Measurements from ENCODE around the gene SRP14. TPM values are rescaled to one million over a fixed set of nuclear protein-coding genes. Genes with fewer than 3 reads are reported as not detected.

Gene SRP14
- total RNA-seq, 1 experiment from 2014 or later: 168 TPM

DNA sequence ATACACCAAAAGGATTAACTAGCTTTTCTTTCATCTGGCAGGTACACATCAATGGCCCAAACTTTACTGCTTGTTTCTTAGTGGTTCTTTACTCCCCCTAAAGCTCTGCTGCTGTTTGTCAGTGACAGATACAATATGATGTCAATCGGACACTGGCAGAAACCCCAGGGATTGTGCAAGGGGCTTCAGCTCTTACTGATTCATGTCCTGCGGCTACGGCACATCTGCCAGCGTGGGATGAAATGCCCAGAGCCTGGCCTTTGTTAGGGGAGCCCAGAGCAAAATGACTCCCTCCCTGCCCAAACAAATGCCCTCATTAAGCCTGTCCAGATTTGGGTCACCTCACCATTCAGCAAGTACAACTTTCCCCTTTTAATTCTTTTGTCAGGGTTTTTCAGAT is 28.3 kb downstream of the SRP14 start:
- H3K9ac ChIP-seq (ENCODE audit: low read length): no peak overlapping the region
- no peaks in the 10 kb centered on the region for H3K9me2 ChIP-seq (ENCODE audit: insufficient read depth)
- no peak overlapping the region for H2AFZ ChIP-seq (ENCODE audit: low read depth, low read length, poor library complexity, severe bottlenecking)
- H3K27ac ChIP-seq (ENCODE audit: low read depth, low read length): no peak overlapping the region
- ATAC-seq (no peak), DNase-seq (ENCODE audit: low read depth, low spot score) (no peak)
- ChIA-PET POLR2A (no interaction called here), CTCF (no interaction called here), RAD21 (ENCODE audit: low non-redundant PET in 1 of 2, low total read pairs in 2 of 2, uncharacterized antibody in 2 of 2, unreplicated experiment in 2 of 2) (no interaction called here)
- H3K27me3 ChIP-seq (ENCODE audit: insufficient read depth, low read length): no peaks in the 10 kb centered on the region
- H3K4me1 ChIP-seq (ENCODE audit: control insufficient read depth in 1 of 2, insufficient read depth in 2 of 2, low read length in 2 of 2): no peaks in the 10 kb centered on the region
- no peaks in the 10 kb centered on the region; a peak in 1 of 4 replicates for H3K9me3 ChIP-seq (ENCODE audit: control insufficient read depth in 1 of 2, insufficient read depth in 1 of 2, low read depth in 1 of 2, low read length in 2 of 2)
- intact Hi-C loops (cut with micrococcal nuclease): no loop called here
- BruUV-seq (replicated peaks): no TSS peak
- H3K79me2 ChIP-seq (ENCODE audit: insufficient read depth, low read length): no peaks in the 10 kb centered on the region
- no peak overlapping the region for H3K4me3 ChIP-seq (replicated peaks in 1 of 2; ENCODE audit: low read depth in 1 of 2, low read length in 2 of 2)
- H3K36me3 ChIP-seq (ENCODE audit: control insufficient read depth in 1 of 2, insufficient read depth in 2 of 2, low read length in 2 of 2): peaks cover 27 to 45% of the 10 kb centered on the region in 2 experiments
- TF ChIP-seq, protein P1, sequence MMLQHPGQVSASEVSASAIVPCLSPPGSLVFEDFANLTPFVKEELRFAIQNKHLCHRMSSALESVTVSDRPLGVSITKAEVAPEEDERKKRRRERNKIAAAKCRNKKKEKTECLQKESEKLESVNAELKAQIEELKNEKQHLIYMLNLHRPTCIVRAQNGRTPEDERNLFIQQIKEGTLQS (IDR thresholded peaks at IDR 0.05): no peak
- TF ChIP-seq CEBPB (IDR thresholded peaks at IDR 0.05; ENCODE audit: low read depth) (no peak), EGR1 (IDR thresholded peaks at IDR 0.05; ENCODE audit: low read depth) (no peak), JUND (IDR thresholded peaks at IDR 0.05) (no peak), EZH2 (IDR thresholded peaks at IDR 0.05) (no peak), YY1 (IDR thresholded peaks at IDR 0.05; ENCODE audit: extremely low read depth, insufficient replicate concordance, low read depth, low read length) (no peak), ELF1 (IDR thresholded peaks at IDR 0.05; ENCODE audit: borderline replicate concordance, low read depth) (no peak), FOSL1 (IDR thresholded peaks at IDR 0.05; ENCODE audit: low read depth) (no peak), SRF (IDR thresholded peaks at IDR 0.05; ENCODE audit: low read depth) (no peak), EZH2phosphoT487 (IDR thresholded peaks at IDR 0.05; ENCODE audit: borderline replicate concordance) (no peak)
- TF ChIP-seq, protein P2, sequence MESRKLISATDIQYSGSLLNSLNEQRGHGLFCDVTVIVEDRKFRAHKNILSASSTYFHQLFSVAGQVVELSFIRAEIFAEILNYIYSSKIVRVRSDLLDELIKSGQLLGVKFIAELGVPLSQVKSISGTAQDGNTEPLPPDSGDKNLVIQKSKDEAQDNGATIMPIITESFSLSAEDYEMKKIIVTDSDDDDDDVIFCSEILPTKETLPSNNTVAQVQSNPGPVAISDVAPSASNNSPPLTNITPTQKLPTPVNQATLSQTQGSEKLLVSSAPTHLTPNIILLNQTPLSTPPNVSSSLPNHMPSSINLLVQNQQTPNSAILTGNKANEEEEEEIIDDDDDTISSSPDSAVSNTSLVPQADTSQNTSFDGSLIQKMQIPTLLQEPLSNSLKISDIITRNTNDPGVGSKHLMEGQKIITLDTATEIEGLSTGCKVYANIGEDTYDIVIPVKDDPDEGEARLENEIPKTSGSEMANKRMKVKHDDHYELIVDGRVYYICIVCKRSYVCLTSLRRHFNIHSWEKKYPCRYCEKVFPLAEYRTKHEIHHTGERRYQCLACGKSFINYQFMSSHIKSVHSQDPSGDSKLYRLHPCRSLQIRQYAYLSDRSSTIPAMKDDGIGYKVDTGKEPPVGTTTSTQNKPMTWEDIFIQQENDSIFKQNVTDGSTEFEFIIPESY (IDR thresholded peaks at IDR 0.05; ENCODE audit: extremely low read depth, insufficient replicate concordance, low read length): no peak
- TF ChIP-seq, protein P3, sequence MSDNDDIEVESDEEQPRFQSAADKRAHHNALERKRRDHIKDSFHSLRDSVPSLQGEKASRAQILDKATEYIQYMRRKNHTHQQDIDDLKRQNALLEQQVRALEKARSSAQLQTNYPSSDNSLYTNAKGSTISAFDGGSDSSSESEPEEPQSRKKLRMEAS (IDR thresholded peaks at IDR 0.05): no peak
- no peaks in the 10 kb centered on the region for H4K20me1 ChIP-seq (ENCODE audit: insufficient read depth)
- no peak overlapping the region for H3K4me2 ChIP-seq (ENCODE audit: low read length)
